T47D (cell line): Measurements from ENCODE around the gene HAGH.

Experiments
- DNase-seq, 2 experiments: peaks; one replicate each; pipeline versions ENCODE4 v3.0.0 to v3.0.0-alpha.2; 2011 to 2012; ENCODE audit warnings: low read depth in 1 of 2, low spot score in 1 of 2
- JUND ChIP-seq: IDR thresholded peaks from 2 replicates; pipeline ENCODE4 v1.6.1; 2012; ENCODE audit warnings: low read depth
- in situ Hi-C: cut with HindIII; loops from 2 replicates; pipeline ENCODE4 v1.10.0; 2016; ENCODE audit warnings: low sequenced_read_pairs, low pct_unique_long_range_greater_than_20kb

The HAGH gene

DNA sequence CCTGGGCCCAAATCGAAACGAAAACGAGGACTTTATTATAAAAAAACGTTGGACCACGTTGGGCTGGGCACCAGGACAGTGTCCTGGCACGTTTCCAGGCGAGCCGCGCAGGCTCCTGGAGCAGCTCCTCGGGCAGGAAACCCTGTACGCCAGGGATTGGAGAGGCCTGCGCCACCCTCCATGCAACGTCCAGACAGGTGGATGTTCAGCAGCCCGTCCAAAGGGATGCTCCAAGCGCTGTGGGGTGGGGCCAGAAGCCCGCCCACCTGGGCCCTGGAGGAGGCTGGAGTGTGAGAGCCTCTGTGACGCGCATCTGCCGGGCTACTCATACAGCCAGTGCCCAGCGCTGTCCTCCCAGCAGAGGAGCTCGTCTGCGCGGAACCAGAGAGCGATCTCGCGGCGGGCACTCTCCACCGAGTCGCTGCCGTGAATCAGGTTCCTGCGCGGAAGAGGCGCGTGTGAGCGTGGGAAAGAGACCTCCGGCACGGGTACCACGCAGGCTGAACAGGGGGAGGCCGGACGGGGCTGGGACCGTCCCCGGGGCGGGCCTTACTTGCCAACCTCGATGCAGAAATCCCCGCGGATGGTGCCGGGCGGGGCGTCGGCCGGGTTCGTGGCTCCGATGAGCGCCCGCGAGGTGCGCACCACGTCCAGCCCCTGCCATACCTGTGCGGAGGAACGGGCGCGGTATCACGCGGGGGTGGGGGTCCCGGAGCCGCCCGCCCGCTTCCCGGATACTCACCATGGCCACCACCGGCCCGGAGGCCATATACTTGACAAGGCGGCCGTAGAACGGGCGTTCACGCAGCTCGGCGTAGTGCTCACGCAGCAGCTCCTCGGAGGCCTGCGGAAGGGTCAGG, 56.1 kb downstream of the HAGH start:
- in situ Hi-C loops: no loop called here
- DNase-seq: peak; percentile 43 to 48
- TF ChIP-seq JUND: no peak

DNA sequence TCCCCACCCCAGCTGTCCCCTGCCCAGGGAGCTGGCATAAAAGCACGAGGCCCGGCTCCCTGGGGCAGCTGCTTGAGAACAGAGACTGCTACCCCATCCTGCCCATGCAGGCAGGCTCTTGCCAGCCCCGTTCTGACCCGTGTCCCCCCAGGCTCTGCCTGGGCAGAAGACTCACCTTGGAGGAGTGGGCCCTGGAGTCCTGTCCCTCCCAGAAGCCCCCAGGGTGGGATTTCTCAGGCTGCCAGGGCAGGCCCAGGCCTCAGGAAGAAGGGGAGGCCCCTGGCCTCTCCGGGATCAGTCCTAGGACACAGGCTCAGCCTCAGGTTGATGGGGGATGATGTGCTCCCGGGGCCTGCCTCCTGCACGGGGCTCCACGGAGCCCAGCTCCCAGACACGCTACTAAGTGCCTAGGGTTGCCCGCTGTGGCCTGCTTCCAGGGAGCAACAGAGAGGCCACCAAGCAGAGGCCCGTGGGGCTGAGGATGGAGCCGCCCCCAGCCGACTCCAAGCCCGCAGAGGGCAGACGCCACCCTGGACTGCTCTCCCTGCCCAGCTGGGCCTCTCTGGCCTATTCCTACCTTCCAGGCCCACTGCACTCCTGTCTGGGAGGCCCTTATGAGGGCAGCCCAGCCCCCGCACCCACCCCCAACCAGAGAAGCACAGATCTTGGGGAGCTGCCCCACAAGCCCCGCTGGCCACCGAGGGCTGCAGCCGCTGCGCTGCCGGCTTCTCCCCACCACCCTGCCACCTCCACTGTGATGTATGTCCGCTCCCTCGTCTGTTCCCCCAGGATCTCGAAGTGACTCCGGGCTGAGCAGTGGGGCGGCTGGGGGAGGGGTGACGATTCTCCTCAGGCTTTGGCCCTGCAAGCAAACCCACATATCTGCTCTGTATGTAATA, 57.0 kb downstream of the HAGH start:
- TF ChIP-seq JUND: no peak
- in situ Hi-C loops: no loop called here
- no peak for DNase-seq

DNA sequence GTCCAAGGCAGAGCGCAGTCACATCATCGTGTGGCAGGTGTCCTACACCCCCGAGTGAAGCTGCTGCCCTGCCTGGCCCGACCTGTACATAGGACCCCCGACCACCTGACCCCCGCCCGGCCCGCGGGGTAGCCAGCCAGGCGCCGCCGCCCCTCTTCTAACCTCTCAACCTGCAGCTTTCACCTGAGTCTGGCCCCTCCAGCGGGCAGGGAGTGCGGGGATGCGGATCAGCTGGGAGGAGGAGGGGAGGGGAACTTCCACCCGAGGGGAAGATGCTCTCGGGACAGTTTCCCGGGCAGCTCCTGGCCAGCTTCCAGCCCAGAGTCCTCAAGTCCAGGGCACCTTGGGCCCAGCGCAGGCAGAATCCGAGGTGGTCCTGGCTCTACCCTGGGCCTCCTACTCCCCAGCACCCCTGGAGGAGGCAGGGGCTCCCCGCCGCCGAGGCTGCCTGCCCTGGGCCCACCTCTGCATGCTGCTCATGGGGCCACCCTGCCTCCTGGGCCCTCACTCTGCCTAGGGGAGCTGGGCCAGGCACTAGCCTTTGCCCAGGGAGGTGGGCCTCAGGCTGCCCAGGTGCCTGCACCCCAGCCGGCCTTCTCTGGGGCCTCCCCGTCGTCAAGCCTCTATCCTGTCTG, 57.7 kb downstream of the HAGH start:
- in situ Hi-C loops: no loop called here
- TF ChIP-seq JUND: no peak
- no peak for DNase-seq

DNA sequence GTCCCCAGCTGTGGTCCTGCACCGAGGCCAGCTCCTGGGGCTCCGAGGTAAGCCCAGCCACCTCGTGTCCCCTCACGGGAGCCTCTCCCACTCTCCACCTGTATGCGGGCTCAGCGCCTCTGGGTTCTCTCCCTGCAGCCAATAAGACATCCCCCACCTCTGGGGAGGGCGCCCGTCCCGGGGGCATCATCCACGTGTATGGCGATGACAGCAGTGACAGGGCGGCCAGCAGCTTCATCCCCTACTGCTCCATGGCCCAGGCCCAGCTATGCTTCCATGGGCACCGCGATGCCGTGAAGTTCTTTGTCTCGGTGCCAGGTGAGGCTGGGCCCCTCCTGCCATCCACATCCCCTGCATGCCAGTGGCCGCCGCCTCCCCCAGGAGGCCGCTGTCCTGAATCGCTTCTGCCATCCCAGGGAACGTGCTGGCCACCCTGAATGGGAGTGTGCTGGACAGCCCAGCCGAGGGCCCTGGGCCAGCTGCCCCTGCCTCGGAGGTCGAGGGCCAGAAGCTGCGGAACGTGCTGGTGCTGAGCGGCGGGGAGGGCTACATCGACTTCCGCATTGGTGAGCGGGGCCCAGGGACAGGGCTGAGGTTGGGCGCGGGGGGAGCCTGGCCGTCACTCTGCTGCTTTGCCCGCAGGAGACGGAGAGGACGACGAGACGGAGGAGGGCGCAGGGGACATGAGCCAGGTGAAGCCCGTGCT, 58.4 kb downstream of the HAGH start:
- no peak for TF ChIP-seq JUND
- in situ Hi-C loops: no loop called here
- no peak for DNase-seq

DNA sequence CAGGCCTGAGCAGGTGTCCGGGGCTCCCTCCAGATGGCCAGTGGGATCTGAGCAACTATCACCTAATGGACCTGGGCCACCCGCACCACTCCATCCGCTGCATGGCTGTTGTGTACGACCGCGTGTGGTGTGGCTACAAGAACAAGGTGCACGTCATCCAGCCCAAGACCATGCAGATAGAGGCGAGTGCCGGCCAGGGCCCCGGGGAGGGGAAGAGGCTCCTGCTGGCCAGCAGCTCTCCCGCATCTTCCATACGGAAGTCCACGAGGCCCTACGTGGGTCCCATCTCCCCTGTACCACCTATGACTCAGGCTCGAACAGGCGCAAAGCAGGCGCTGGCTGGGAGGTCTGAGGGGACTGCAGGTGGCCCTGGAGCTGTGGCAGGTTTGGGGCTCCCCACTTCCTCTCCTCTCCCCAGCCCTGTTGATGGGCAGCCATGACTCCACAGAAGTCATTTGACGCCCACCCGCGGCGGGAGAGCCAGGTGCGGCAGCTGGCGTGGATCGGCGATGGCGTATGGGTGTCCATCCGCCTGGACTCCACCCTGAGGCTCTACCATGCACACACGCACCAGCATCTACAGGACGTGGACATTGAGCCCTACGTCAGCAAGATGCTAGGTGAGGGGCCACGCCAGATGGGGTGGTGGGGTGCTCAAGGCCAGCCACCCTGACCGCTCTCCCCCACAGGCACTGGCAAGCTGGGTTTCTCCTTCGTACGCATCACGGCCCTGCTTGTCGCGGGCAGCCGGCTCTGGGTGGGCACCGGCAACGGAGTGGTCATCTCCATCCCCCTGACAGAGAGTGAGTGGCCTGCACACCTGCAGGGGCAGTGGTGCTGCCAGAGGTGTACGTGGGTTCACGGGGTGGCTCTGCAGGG, 59.3 kb downstream of the HAGH start:
- in situ Hi-C loops: no loop called here
- TF ChIP-seq JUND: no peak
- no peak for DNase-seq

DNA sequence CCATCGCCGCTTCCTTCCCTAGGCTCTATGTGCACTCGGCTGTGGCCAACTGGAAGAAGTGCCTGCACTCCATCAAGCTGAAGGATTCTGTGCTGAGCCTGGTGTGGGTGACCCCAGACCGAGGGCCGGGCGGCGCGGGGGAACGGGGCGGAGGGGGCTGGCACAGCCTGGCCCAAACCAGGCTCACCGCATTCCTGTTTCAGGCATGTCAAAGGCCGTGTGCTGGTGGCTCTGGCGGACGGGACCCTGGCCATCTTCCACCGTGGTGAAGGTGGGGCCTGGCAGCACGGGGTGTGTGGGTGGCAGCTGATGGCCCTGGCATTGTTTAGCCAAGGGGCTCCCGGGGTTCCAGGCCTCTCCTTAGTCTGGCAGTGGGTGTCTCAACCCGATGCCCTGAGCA, 59.9 kb downstream of the HAGH start:
- in situ Hi-C loops: no loop called here
- no peak for DNase-seq
- TF ChIP-seq JUND: no peak

DNA sequence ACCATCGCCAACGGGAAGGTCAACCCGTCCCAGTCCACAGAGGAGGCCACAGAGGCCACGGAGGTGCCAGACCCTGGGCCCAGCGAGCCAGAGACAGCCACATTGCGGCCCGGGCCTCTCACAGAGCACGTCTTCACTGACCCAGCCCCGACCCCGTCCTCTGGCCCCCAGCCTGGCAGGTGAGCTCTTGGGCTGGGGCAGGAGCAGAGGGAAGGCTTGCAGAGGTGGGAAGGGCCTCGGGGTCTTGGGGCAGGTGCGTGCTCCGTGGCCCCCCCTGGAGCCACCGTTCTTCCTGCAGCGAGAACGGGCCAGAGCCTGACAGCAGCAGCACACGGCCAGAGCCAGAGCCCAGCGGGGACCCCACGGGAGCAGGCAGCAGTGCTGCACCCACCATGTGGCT, 60.4 kb downstream of the HAGH start:
- in situ Hi-C loops: no loop called here
- no peak for DNase-seq
- TF ChIP-seq JUND: no peak

DNA sequence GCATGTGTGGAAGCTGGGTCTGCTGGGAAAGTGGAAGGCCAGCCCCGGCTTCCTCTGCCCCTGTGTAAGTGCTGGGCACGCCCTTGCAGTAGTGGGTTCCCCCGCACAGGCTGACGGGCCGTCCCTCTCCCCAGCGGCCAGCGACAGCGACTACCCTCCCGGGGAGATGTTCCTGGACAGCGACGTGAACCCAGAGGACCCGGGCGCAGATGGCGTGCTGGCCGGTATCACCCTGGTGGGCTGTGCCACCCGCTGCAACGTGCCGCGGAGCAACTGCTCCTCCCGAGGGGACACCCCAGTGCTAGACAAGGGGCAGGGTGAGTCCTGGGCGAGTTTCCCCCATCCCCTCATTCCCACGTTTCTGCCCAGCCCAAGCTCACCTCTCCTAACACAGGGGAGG, 60.8 kb downstream of the HAGH start:
- in situ Hi-C loops: no loop called here
- no peak for TF ChIP-seq JUND
- DNase-seq: no peak

DNA sequence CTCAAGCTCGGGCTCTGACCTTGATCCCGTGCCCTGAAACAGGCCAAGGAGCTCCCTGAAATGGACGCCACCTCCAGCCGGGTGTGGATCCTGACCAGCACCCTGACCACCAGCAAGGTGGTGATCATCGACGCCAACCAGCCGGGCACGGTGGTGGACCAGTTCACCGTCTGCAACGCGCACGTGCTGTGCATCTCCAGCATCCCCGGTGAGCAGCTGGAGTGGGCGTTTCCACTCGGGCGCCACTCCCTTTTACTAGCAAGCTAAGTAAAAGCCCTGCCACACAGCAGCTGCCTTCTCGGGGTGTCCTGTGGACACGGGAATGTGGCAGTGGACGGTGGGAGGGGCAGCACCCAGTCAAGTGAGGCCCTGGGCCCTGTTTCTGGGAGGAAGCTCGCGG, 61.7 kb downstream of the HAGH start:
- no peak for TF ChIP-seq JUND
- in situ Hi-C loops: no loop called here
- no peak for DNase-seq

DNA sequence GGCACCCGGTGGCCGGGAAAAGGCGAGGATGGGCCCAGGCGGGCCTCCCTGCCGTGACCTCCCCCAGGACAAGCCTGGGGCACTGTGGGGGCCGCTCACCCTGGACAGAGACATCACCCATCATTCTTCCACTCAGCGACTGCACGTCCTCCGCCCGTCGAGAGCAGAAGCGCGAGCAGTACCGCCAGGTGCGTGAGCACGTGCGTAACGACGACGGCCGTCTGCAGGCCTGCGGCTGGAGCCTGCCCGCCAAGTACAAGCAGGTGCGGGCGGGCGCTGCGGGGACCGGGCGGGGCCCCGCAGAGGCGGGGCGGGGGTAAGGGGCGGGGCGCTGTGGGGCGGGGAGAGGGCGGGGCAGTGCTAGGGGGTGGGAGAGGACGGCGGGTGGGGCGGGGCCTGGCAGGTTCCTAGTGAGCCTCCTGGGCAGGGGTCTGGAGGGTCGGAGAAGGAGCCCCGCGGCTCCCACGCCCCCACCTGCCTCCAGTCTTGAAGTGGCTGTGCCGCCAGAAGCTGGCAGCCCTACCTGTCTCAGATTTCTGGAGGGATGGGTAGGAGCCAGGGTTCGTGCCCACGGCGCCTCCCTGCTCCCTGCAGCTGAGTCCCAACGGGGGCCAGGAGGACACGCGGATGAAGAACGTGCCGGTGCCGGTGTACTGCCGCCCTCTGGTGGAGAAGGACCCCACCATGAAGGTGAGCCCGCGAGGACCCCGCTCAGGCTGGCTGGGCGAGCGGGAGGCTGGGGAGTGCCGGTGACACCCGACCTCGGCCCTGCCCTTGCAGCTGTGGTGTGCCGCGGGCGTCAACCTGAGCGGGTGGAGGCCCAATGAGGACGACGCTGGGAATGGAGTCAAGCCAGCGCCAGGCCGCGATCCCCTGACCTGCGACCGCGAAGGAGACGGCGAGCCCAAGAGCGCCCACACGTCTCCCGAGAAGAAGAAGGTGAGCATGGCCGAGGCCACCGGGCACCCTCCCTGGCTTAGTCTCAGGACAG, 62.8 kb downstream of the HAGH start:
- in situ Hi-C loops: no loop called here
- no peak for TF ChIP-seq JUND
- DNase-seq: no peak
